HepG2 (cell line): Measurements from ENCODE around the gene ATP2B3. TPM values are rescaled to one million over a fixed set of nuclear protein-coding genes. Genes with fewer than 3 reads are reported as not detected.

ENCODE experiments used
- FOXJ3 ChIP-seq: sonication (generic); formaldehyde crosslinking; IDR thresholded peaks from 2 replicates; pipeline ENCODE4 v1.4.0; 2020; ENCODE audit warnings: missing genetic modification reagents, mild to moderate bottlenecking, borderline replicate concordance
- NCOA5 ChIP-seq: sonication (generic); formaldehyde crosslinking; IDR thresholded peaks from 2 replicates; pipeline ENCODE4 v1.4.0; 2020; ENCODE audit warnings: missing genetic modification reagents
- RCOR2 ChIP-seq: IDR thresholded peaks from 2 replicates; pipeline ENCODE4 v1.6.1; 2016; ENCODE audit warnings: missing biosample characterization, missing genetic modification reagents
- TBP ChIP-seq: sonication (generic); formaldehyde crosslinking; IDR thresholded peaks from 2 replicates; pipeline ENCODE4 v1.5.0; 2020; ENCODE audit warnings: missing genetic modification reagents
- ZNF430 ChIP-seq: sonication (generic); formaldehyde crosslinking; IDR thresholded peaks from 2 replicates; pipeline ENCODE4 v1.9.0; 2021; ENCODE audit warnings: mild to moderate bottlenecking, missing genetic modification reagents
- ZNF607 ChIP-seq: sonication (generic); formaldehyde crosslinking; IDR thresholded peaks from 2 replicates; pipeline ENCODE4 v1.5.1; 2020; ENCODE audit warnings: missing genetic modification reagents, mild to moderate bottlenecking, borderline replicate concordance
- polyA plus RNA-seq, 8 experiments: library from polyadenylated mRNA; depleted of rRNA in 3 of 8; stranded (reverse) in 7 of 8; unstranded in 1 of 8; fragments of >200 nt; fragmentation: Illumina TruSeq in 4 of 8; extraction: Trizol in 4 of 8; gene quantifications; 2 replicates each; pipeline versions ENCODE4 v1.2.1 to v1.2.3, GENCODE V29; 2011 to 2016; ENCODE audit warnings: low read depth in 4 of 8, missing spikeins in 1 of 8, mixed read lengths in 1 of 8; ENCODE audit not compliant: insufficient read depth in 1 of 8
- total RNA-seq, 5 experiments: library from RNA; depleted of rRNA; stranded (reverse); fragments of >200 nt; fragmentation: Illumina TruSeq; extraction: Trizol; gene quantifications; 2 replicates each; pipeline ENCODE4 v1.2.3, GENCODE V29; 2016; ENCODE audit warnings: low read depth in 1 of 5
- TF ChIP-seq, protein P1 (sequence below): IDR thresholded peaks from 2 replicates; pipeline ENCODE4 v1.6.1; 2016; ENCODE audit warnings: low read depth
- TF ChIP-seq, protein P2 (sequence below): sonication (generic); formaldehyde crosslinking; IDR thresholded peaks from 2 replicates; pipeline ENCODE4 v1.4.0; 2020; ENCODE audit warnings: missing genetic modification reagents, borderline replicate concordance
- TF ChIP-seq, protein P3 (sequence below): sonication (generic); formaldehyde crosslinking; IDR thresholded peaks from 2 replicates; pipeline ENCODE4 v1.4.0; 2020; ENCODE audit warnings: missing genetic modification reagents, borderline replicate concordance
- TF ChIP-seq, protein P4 (sequence below): IDR thresholded peaks from 2 replicates; pipeline ENCODE4 v1.6.1; 2016; ENCODE audit warnings: missing compliant biosample characterization, missing genetic modification reagents, borderline replicate concordance

Gene ATP2B3
- total and polyA plus RNA-seq, 2 of the 13 experiments (the other 11 are each of a cell fraction or from before 2014, with no cell fraction given): not detected

DNA sequence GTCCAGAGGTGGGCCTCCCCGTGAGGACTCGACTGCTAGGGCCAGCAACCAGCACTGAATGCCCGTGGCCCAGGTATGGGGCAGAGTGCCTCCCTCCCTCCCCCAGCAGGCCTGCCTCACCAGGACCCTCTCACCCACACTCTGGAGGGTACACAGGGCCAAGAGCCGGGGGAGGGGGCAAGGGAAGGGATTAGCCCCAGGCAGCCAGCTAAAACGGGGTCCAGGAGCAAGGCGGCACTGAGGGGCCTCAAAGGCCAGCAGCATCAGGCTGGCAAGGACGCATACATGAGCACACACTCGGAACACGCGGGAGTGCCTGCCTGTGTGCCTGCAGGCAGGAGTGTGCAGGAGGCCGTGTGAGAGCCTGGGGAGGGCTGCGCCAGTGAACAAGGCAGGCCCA is 111.2 kb downstream of the ATP2B3 start (continued):
- TF ChIP-seq, protein P1, sequence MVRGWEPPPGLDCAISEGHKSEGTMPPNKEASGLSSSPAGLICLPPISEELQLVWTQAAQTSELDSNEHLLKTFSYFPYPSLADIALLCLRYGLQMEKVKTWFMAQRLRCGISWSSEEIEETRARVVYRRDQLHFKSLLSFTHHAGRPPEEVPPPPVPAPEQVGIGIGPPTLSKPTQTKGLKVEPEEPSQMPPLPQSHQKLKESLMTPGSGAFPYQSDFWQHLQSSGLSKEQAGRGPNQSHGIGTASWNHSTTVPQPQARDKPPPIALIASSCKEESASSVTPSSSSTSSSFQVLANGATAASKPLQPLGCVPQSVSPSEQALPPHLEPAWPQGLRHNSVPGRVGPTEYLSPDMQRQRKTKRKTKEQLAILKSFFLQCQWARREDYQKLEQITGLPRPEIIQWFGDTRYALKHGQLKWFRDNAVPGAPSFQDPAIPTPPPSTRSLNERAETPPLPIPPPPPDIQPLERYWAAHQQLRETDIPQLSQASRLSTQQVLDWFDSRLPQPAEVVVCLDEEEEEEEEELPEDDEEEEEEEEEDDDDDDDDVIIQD: no peak
- TF ChIP-seq TBP (CRISPR knock-in tag): no peak
- TF ChIP-seq, protein P2, sequence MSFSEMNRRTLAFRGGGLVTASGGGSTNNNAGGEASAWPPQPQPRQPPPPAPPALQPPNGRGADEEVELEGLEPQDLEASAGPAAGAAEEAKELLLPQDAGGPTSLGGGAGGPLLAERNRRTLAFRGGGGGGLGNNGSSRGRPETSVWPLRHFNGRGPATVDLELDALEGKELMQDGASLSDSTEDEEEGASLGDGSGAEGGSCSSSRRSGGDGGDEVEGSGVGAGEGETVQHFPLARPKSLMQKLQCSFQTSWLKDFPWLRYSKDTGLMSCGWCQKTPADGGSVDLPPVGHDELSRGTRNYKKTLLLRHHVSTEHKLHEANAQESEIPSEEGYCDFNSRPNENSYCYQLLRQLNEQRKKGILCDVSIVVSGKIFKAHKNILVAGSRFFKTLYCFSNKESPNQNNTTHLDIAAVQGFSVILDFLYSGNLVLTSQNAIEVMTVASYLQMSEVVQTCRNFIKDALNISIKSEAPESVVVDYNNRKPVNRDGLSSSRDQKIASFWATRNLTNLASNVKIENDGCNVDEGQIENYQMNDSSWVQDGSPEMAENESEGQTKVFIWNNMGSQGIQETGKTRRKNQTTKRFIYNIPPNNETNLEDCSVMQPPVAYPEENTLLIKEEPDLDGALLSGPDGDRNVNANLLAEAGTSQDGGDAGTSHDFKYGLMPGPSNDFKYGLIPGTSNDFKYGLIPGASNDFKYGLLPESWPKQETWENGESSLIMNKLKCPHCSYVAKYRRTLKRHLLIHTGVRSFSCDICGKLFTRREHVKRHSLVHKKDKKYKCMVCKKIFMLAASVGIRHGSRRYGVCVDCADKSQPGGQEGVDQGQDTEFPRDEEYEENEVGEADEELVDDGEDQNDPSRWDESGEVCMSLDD (CRISPR knock-in tag): no peak
- no peak for TF ChIP-seq NCOA5
- TF ChIP-seq RCOR2 (CRISPR knock-in tag): no peak
- no peak for TF ChIP-seq ZNF607 (CRISPR knock-in tag)
- TF ChIP-seq, protein P3, sequence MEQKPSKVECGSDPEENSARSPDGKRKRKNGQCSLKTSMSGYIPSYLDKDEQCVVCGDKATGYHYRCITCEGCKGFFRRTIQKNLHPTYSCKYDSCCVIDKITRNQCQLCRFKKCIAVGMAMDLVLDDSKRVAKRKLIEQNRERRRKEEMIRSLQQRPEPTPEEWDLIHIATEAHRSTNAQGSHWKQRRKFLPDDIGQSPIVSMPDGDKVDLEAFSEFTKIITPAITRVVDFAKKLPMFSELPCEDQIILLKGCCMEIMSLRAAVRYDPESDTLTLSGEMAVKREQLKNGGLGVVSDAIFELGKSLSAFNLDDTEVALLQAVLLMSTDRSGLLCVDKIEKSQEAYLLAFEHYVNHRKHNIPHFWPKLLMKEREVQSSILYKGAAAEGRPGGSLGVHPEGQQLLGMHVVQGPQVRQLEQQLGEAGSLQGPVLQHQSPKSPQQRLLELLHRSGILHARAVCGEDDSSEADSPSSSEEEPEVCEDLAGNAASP (CRISPR knock-in tag): no peak
- no peak for TF ChIP-seq FOXJ3 (CRISPR knock-in tag)
- no peak for TF ChIP-seq ZNF430 (CRISPR knock-in tag)
- TF ChIP-seq, protein P4, sequence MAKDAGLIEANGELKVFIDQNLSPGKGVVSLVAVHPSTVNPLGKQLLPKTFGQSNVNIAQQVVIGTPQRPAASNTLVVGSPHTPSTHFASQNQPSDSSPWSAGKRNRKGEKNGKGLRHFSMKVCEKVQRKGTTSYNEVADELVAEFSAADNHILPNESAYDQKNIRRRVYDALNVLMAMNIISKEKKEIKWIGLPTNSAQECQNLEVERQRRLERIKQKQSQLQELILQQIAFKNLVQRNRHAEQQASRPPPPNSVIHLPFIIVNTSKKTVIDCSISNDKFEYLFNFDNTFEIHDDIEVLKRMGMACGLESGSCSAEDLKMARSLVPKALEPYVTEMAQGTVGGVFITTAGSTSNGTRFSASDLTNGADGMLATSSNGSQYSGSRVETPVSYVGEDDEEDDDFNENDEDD (CRISPR knock-in tag): no peak
